HG02938 (cell line): ENCODE measurements around the gene FNBP1.
"Not testable (repeated sequence)": the region's sequence is repeated elsewhere in the genome, so short reads cannot be mapped to it uniquely, and the experiment has no call there.

Experiments
- ATAC-seq: cut with Tn5 transposase; IDR thresholded peaks from one replicate; pipeline ENCODE4 v1.9.1; 2021; ENCODE audit warnings: mild to moderate bottlenecking, moderate library complexity; ENCODE audit not compliant: unreplicated experiment

The FNBP1 gene

DNA sequence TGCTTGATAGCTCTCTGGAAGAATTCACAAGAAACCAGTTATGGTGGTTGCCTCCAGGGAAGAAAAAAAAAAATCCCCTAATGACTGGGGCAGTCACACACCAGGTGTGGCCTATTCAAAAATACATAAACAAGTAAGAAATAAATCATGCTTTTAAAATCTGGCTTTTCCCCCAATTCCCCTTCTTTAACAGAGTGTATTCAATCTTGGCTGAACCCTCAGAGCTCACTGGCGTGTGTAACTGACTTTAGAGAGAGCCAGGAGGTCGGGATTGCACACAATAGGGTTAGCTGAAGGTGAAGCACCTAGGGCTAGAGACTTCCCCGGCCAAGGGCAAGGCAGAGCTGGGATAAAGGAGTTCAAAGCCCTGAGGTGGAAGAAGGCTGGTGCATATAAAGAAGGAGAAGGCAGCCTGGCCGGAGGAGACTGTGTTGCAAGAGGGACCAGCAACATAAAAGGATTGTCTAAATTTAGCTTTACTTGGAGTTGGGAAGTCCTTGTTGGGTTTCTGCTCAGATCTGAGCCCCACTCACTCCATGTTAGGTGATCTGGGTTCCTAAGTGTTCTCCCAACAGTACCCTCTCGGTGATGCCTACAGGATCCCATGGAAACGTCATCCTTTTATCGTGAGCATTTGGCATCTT is 19.7 kb downstream of the FNBP1 start:
- peak; percentile 52 for ATAC-seq

- ATAC-seq = no peak
Measured at GRCh38 chr9:130022566-130023143, 20.3 kb downstream of the FNBP1 start.

GRCh38 chr9:130021842-130022241 is 21.1 kb downstream of the FNBP1 start:
- not testable (repeated sequence) for ATAC-seq

DNA sequence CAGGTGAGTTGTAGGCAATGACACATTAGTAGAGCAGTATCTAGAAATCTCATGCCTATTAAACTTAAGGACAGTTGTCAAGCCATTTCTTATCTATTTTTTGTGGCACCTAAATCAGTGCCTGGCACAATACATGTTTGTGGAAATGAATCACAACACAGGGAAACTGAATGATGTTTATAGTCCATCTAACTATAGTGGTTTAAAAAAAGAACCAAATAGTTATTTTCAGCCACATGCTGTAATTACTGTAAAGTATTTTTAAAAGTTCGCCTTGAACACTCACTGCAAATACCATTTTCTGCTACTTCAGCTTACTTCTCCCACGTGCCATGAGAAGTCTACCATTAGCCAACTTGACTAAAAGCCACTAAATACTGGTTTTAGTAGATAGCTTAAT is 21.9 kb downstream of the FNBP1 start:
- no peak for ATAC-seq

GRCh38 chr9:130020618-130021017 is 22.4 kb downstream of the FNBP1 start:
- ATAC-seq = no peak

DNA sequence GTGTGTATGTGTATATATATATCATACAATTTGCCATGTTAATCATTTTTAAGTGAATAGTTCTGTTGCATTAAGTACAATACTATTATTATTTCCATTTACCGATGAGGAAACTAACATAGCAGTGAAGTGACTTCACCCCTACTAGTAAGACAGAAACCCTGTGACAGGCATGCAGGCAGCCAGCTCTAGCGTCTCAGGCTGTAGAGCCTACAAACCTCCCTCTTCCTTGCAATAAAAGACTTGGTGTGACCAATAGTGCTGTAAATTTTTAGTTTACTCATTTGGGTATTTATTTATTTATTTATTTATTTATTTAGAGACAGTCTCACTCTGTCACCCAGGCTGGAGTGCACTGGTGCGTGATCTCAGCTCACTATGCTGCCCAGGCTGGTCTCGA is 24.7 kb downstream of the FNBP1 start:
- ATAC-seq = no peak

DNA sequence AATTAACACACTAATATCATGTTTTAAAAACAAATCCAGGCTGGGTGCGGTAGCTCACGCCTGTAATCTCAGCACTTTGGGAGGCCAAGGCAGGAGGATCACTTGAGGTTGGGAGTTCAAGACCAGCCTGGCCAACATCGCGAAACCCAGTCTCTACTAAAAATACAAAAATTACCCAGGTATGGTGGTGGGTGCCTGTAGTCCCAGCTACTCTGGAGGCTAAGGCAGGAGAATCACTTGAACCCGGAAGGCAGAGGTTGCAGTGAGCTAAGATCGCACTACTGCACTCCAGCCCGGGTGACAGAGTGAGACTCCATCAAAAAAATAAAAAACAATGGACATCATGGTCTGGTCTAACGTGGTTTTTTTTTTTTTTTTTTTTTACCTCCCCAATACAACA is 25.5 kb downstream of the FNBP1 start:
- ATAC-seq = not testable (repeated sequence)

DNA sequence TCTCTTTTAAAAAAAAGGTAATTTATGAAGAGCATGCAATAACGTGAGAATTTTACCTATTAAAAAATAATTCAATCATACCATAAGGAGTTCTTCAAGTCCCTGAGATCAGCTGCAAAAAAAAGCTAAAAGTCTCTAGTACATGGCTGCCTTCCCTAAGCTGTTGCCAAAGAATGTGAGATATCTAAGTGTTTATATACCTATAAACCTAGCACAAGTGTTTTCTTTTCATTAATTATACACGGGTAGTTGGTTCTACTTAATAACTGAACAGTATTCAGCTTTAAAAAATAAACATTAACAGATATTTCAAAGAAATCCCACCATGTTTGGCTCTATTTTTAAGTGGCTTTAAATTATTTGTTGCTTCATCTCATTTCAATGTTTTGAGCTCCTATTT is 25.9 kb downstream of the FNBP1 start:
- no peak for ATAC-seq

DNA sequence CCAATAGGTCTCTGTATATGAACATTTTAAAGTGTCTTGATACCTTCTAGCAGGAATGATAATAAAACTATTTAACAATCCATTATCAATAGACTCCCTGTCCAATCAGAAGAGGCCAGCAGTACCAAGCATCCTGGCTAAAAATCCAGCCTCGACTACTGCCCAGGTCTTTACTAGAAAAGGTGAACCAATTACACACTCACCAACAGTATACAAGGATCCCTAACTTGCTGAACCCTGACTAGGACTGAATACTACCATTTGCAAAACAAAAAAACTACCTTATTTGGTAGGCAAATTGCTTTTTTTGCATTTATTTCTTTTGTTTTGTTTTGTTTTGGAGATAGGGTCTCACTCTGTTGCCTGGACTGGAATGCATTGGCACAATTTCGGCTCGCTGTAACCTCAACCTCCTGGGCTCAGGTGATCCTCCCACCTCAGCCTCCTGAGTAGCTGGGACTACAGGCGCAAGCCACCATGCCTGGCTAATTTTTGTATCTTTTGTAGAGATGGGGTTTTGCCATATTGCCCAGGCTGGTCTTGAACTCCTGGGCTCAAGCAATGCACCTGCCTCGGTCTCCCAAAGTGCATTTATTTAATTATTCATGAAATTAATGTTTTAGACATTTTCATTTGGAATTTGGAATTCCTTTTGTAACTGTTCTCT is 27.5 kb downstream of the FNBP1 start:
- ATAC-seq = no peak

- no peak for ATAC-seq
Measured at GRCh38 chr9:130013326-130013725, 29.7 kb downstream of the FNBP1 start.

GRCh38 chr9:130010151-130010988 is 32.6 kb downstream of the FNBP1 start:
- ATAC-seq = peak; percentile 34

- ATAC-seq = not testable (repeated sequence)
Measured at GRCh38 chr9:130009546-130009945, 33.4 kb downstream of the FNBP1 start.

GRCh38 chr9:130008538-130008937 is 34.5 kb downstream of the FNBP1 start:
- no peak for ATAC-seq

GRCh38 chr9:130006952-130007351 is 36.0 kb downstream of the FNBP1 start:
- not testable (repeated sequence) for ATAC-seq

GRCh38 chr9:130003943-130004552 is 38.9 kb downstream of the FNBP1 start:
- ATAC-seq = no peak

DNA sequence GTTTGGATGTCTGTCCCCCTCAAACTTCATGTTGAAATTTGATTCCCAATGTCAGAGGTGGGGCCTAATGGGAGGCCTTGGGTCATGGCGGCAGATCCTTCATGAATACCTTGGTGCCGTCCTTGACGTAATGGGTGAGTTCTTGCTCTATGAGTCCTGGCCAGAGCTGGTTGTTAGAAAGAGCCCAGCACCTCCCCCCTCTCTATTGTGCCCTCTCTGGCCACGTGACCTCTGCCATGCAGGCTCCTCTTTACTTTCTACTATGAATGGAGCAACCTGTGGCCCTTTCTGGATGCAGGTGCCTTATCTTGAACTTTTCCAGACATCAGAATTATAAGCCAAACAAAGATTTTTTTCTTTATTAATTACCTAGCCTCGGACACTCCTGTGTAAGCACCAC is 40.7 kb downstream of the FNBP1 start:
- ATAC-seq = no peak

GRCh38 chr9:130001190-130001589 is 41.8 kb downstream of the FNBP1 start:
- ATAC-seq = no peak

- ATAC-seq = no peak
Measured at GRCh38 chr9:129999141-129999510, 43.9 kb downstream of the FNBP1 start.

- no peak for ATAC-seq
Measured at GRCh38 chr9:129998491-129999140, 44.4 kb downstream of the FNBP1 start.

- not testable (repeated sequence) for ATAC-seq
Measured at GRCh38 chr9:129997706-129998105, 45.3 kb downstream of the FNBP1 start.
